ENCODE measurements around the gene HSBP1L1.

Gene HSBP1L1

DNA sequence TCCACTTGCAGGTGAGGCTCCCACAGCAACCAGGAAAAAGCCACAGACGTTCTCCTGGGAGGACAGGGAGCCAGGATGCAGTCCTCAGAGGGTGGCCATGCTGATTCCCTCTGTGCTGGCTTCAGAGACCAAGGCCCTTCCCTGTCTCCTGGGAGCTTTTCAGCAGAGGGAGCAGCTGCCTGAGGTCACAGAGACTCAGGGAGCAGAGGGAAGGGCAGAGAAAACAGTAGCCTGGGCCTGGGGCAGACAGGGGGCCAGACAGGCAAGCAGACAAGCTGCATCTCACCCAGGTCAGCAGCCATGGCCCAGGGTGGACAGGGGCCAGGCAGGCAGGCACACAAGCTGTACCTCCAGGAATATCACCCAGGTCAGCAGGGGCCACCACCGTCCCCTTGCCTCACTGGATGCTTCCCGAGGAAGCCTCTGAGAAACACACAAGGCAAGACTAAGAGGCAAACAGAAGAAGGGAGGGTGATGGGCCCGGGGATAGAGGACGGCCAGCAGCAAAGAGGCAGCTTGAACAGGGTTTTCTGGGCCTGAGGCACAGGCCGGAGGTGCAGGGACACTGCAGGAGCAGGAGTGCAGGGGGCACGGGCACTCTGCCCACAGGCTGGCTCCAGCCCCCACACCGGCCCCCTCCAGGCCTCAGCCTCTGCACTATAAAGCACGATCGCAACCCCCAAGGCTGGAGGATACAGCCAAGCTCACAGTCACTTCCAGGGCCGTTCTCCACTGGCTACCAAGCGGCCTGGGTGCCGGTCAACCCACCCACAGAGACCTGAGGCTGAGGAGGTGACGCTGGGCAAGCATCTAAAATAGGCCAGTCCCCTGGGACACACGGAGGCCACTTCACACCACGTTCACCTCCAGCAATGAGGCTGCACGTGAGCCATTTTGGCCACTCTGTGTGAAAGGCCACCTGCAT, 19.1 kb upstream of the HSBP1L1 start:
- peaks cover 44 to 63% of the 10 kb centered on the region in 2 donors for H3K4me1 Mint-ChIP-seq
- H3K9me3 Mint-ChIP-seq, result no peaks in the 10 kb centered on the region
- H3K27ac Mint-ChIP-seq, result peak overlapping the region; percentile 83
- DNase-seq (no peak), ATAC-seq (replicated peaks) (no peak)
- no peaks in the 10 kb centered on the region for H3K27me3 Mint-ChIP-seq
- H3K4me3 Mint-ChIP-seq, result no peak overlapping the region
- peaks cover 29 to 45% of the 10 kb centered on the region in 2 donors for H3K36me3 Mint-ChIP-seq

DNA sequence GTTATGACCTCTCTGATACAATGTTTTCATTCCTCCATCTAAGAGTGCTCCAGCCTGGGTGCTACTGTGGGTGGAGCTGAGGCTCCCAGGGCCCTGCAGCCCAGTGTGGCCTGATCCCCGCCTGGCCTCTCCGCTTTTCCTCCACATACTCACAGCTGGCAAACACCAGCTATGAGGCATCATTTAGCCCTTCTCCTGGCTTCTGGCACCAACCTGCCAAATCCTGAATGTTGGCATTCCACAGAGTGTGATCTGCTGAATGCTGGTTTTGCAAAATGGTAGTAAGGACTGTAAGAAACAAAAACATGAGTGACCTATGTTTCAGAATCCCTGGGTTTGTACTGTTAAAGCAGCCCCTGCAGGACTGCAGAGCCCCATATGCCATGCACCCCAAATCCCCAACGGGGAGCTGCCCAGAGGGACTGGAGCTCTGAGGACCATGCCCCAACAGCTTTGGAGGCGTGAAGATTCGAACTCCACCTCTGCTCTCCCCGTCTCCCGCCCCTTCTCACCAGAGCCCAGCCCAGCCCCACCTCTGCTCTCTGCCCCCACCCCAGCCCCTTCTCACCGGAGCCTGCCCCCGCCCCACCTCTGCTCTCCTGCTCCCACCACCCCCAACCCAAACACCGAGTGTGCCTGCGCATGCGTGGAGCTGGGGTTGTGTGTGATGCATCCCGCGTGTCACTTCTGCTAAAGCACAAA, 17.2 kb upstream of the HSBP1L1 start:
- no peak for DNase-seq
- no peak for ATAC-seq (replicated peaks)
- H3K4me3 Mint-ChIP-seq, result no peak overlapping the region
- H3K36me3 Mint-ChIP-seq, result peaks cover 19 to 36% of the 10 kb centered on the region in 2 donors
- peak overlapping the region; percentile 25 for H3K27ac Mint-ChIP-seq
- H3K4me1 Mint-ChIP-seq, result peaks cover 46 to 66% of the 10 kb centered on the region in 2 donors
- no peaks in the 10 kb centered on the region for H3K9me3 Mint-ChIP-seq
- no peaks in the 10 kb centered on the region for H3K27me3 Mint-ChIP-seq

- ATAC-seq (replicated peaks) (no peak), DNase-seq (no peak)
- Mint-ChIP-seq H3K9me3 (no peaks in the 10 kb centered on the region), H3K4me1 (peaks cover 46 to 66% of the 10 kb centered on the region in 2 donors), H3K36me3 (peaks cover 15 to 29% of the 10 kb centered on the region in 2 donors), H3K27ac (peak overlapping the region; percentile 25), H3K4me3 (no peak overlapping the region), H3K27me3 (no peaks in the 10 kb centered on the region)
These were observed 16.4 kb upstream of the HSBP1L1 start for GRCh38 chr18:79947881-79948610.

- peaks cover 46 to 67% of the 10 kb centered on the region in 2 donors for H3K4me1 Mint-ChIP-seq
- no peak for DNase-seq
- H3K27ac Mint-ChIP-seq, result no peak overlapping the region
- H3K4me3 Mint-ChIP-seq, result peak overlapping the region in 1 of 2 donors; percentile 88
- H3K9me3 Mint-ChIP-seq, result no peaks in the 10 kb centered on the region
- ATAC-seq (replicated peaks), result no peak
- H3K36me3 Mint-ChIP-seq, result peaks cover 15 to 29% of the 10 kb centered on the region in 2 donors
- H3K27me3 Mint-ChIP-seq, result no peaks in the 10 kb centered on the region
These were observed 15.6 kb upstream of the HSBP1L1 start for GRCh38 chr18:79948719-79949411.

- DNase-seq (peak; percentile 28), ATAC-seq (replicated peaks) (peak; percentile 40 to 49)
- Mint-ChIP-seq H3K9me3 (no peaks in the 10 kb centered on the region), H3K4me1 (peaks cover 40 to 63% of the 10 kb centered on the region in 2 donors), H3K27ac (peak overlapping the region; percentile 91), H3K4me3 (peak overlapping the region; percentile 88), H3K36me3 (peaks cover 15 to 22% of the 10 kb centered on the region in 2 donors), H3K27me3 (no peaks in the 10 kb centered on the region)
These were observed 14.6 kb upstream of the HSBP1L1 start for GRCh38 chr18:79949697-79950487.

DNA sequence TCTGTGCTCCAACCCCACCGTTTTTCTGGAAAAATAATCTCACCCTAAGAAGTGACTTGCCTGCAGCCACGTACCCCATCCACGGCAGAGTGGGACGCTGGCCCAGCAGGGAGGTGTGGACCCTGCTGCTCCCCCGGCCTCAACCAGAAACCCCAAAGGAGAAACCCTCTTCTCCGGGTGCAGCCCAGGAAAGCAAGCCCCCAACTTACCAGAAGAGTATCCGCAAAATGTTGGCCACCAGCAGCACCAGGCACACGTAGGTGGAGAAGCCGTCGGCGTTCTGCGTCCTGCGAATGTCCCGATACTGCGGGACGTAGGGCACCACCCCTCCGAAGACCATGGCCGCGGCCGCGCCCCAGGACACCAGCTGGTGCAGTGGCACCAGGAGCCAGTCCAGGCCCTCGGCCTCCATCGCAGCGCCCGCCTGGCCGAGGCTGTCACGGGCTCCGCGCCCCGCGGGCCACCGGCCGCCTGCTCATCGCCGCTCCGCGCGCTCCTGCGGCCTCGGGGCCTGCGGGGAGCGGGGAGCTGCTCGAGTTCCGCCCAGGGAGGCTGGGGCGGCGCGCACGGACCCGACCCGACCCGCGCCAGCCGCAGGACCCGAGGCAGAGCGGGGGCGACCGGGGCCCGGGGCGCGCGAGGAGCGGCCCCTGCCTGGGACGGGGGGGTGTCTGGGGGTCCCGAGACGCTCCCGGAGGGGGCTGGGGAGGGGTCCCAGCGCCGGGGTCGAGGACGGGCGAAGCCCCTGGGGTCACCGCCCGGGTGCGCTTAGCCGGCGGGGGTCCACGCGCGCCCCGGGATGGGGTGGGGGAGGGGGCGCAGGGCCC, 13.7 kb upstream of the HSBP1L1 start:
- H3K4me3 Mint-ChIP-seq, result peak overlapping the region; percentile 88
- H3K27ac Mint-ChIP-seq, result peak overlapping the region; percentile 91
- no peaks in the 10 kb centered on the region for H3K27me3 Mint-ChIP-seq
- ATAC-seq (replicated peaks) (peak; percentile 32 to 39), DNase-seq (no peak)
- no peaks in the 10 kb centered on the region for H3K9me3 Mint-ChIP-seq
- H3K36me3 Mint-ChIP-seq, result peaks cover 14 to 19% of the 10 kb centered on the region in 2 donors
- peaks cover 36 to 54% of the 10 kb centered on the region in 2 donors for H3K4me1 Mint-ChIP-seq

DNA sequence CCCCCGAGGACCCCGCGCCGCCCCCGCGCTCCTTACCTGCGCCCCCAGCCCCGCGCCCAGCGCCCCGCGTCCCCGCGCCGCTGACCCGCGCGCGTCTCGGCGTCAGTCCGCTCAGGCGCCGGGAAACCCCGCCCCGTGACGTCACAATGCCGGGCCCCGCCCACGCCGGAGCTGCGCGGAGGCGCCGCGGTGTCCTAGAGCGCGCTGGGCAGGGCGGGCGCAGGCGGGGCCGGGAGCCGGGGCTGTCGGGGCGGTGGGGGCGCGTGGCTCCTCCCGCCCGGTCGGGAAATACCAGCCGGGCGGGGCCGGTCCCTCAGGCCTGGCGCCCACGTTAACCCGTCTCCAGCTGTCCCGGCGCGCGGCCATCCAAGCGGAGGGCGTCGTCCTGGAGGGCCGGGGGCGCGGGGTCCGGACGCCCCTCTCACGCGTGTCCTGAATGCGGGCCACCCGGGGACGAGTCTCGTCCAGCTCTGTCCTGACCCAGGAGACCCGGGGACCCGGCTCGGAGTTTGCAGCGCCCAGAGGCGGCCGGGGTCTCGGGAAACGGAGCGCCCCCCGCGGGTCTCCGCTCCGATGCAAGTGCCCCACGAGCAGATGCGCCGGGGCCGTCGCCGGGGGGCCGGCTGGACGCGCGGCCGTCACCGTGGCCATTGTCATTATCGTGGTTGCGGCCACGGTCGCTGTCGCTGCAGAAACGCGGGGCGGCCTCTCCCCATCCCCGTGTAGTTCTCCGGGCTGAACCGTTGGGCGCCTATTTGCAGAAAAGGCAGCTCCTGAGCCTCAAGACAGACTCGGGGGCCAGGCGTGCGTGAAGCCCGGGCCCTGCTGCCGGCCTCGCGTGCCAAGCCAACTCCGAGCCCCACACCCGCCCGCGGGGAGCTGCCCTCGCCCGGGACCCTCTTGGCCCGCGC, 12.6 kb upstream of the HSBP1L1 start, which contains the start of gene SLC66A2:
Gene SLC66A2, minus strand, starts transcription at position 109 of the 911 bp plus-strand sequence. CDS start 727 bp downstream, outside the sequence.
- ATAC-seq (replicated peaks) (peak; percentile 82 to 85), DNase-seq (peak; percentile 79)
- peaks cover 30 to 46% of the 10 kb centered on the region in 2 donors for H3K4me1 Mint-ChIP-seq
- no peaks in the 10 kb centered on the region for H3K27me3 Mint-ChIP-seq
- no peaks in the 10 kb centered on the region for H3K9me3 Mint-ChIP-seq
- H3K4me3 Mint-ChIP-seq, result peak within 1 kb of the TSS; percentile 88
- peaks cover 14 to 19% of the 10 kb centered on the region in 2 donors for H3K36me3 Mint-ChIP-seq
- H3K27ac Mint-ChIP-seq, result peak within 1 kb of the TSS; percentile 91

DNA sequence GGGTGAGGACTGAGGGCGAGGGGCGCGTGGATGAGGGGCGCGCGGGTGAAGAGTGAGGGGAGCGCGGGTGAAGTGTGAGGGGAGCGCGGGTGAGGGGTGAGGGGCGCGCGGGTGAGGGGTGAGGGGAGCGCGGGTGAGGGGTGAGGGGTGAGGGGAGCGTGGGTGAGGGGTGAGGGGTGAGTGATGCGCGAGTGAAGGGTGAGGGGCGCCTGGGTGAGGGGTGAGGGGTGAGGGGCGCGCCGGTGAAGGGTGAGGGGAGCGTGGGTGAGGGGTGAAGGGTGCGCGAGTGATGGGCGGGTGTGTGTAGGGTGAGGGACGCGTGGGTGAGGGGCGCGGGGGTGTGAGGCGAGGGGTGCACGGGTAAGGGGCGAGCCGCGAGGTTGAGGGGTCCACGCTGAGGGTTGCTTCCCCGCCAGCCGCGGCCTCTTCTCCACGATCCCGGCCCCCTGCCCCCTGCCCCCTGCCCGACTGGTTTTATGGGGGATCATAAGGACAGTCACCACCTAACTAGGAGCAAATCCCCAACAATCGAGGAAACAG, 11.9 kb upstream of the HSBP1L1 start:
- ATAC-seq (replicated peaks) (no peak), DNase-seq (no peak)
- Mint-ChIP-seq H3K4me1 (peaks cover 28 to 39% of the 10 kb centered on the region in 2 donors), H3K27me3 (no peaks in the 10 kb centered on the region), H3K4me3 (peak overlapping the region; percentile 46 to 76), H3K9me3 (no peaks in the 10 kb centered on the region), H3K27ac (peak overlapping the region; percentile 62), H3K36me3 (peaks cover 14 to 19% of the 10 kb centered on the region in 2 donors)

DNA sequence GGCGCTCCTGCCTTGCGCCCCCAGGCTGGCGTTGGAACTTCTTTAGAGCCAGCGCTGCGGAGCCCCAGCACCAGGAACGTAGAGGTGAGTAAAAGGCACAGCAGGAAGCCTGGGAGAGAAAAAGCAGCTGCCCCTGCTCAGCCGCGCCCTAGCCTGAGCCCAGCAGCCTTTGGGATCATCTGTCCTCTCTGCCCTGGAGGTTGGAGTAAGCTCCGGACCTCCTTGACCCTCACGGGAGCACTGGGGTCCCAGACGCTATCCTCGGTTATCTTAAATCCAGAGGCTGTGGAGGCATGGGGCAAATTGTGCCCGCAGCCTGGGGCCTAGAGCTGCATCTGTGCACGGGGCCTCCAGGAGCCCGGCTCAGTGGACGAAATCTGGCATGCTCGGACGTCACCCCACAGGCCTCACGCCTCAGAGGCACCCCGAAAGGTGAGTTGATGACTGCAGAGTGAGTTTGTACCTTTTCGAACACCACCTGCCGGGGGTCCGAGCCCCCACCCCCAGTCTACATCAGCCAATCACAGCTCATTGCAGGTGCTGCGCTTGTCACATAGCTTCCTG, 11.4 kb upstream of the HSBP1L1 start:
- Mint-ChIP-seq H3K4me3 (no peak overlapping the region), H3K27ac (no peak overlapping the region), H3K9me3 (no peaks in the 10 kb centered on the region), H3K27me3 (no peaks in the 10 kb centered on the region), H3K36me3 (peaks cover 14 to 19% of the 10 kb centered on the region in 2 donors), H3K4me1 (peaks cover 24 to 34% of the 10 kb centered on the region in 2 donors)
- DNase-seq (no peak), ATAC-seq (replicated peaks) (no peak)

DNA sequence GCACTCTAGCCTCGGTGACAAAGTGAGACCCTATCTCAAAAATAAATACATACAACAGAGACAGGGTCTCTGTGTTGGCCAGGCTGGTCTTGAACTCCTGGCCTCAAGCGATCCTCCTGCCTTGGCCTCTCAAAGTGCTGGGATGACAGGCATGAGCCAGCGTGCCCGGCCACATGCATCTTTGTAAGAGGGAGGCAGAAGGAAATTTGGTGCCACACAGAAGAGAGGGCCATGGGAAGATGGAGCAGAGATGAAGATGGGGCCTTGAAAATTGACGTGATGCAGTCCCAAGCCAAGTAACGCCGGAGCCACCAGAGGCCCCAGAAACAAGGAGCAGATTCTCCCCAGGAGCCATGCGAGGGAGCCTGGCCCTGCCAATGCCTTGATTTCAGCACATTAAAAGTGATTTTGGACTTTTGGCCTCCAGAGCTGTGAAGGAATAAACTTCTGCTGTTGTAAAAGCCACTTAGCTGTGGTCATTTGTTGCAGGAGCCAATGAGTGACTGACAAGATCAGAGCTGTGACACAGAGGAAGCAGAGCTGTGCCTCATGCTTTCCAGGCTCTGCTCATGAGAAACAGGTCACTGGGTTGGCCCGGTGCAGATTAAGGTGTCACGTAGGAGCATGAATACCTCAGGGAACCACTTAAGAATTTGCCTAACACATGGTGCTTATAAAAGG, 10.3 kb upstream of the HSBP1L1 start:
- Mint-ChIP-seq H3K4me1 (peaks cover 16 to 23% of the 10 kb centered on the region in 2 donors), H3K9me3 (no peaks in the 10 kb centered on the region), H3K27me3 (no peaks in the 10 kb centered on the region), H3K27ac (no peak overlapping the region), H3K36me3 (peaks cover 7 to 12% of the 10 kb centered on the region in 2 donors), H3K4me3 (no peak overlapping the region)
- ATAC-seq (replicated peaks) (no peak), DNase-seq (no peak)

GRCh38 chr18:79954791-79955190, 9.7 kb upstream of the HSBP1L1 start:
- no peak for ATAC-seq (replicated peaks)
- Mint-ChIP-seq H3K36me3 (peaks cover 4 to 7% of the 10 kb centered on the region in 2 donors), H3K27ac (no peak overlapping the region), H3K27me3 (no peaks in the 10 kb centered on the region), H3K4me1 (peaks cover 12 to 17% of the 10 kb centered on the region in 2 donors), H3K9me3 (no peaks in the 10 kb centered on the region), H3K4me3 (no peak overlapping the region)
- DNase-seq, result no peak
